HG03135 (cell line): ENCODE results near the gene CLIP4.

Source experiments
- ATAC-seq: cut with Tn5 transposase; IDR thresholded peaks from one replicate; pipeline ENCODE4 v1.9.1; 2021; ENCODE audit warnings: mild to moderate bottlenecking, moderate library complexity; ENCODE audit not compliant: unreplicated experiment

Gene CLIP4

DNA sequence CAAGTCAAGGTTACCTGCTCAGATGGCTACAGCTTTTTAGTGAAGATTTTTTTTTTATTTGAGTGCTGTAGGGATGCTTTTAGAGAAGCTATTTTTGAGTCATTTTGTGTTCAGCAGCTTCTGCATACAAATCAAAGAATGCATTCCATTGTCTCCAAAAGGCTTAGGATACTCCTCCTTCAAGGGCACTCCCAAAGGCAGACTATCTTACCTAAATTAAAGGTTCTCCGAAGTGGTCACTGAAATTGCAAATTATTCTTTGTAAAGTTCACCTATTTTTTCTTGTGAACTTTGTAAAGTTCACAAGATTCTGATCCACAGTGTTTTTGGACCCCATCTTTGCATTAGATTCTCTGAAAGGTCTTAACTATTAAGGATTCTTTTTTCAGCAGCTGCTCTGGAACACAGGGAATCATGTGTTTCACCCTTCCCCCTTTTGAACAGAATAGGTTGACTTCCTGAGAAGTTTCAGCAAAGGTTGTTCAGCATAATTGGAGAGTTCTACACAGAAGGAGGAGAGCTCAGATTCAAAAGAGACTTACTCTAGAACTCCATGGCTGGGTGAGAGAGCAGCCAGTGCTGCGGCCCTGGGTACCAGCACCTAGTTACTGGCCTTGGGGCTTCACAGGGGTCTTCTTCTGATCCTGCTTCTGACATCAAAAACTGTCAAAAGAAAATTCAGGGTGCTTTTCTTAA, 14.5 kb downstream of the CLIP4 start:
- no peak for ATAC-seq

- no peak for ATAC-seq
These were observed 15.1 kb downstream of the CLIP4 start for GRCh38 chr2:29130295-29130694.

GRCh38 chr2:29134933-29135332, 19.7 kb downstream of the CLIP4 start:
- no peak for ATAC-seq

- ATAC-seq = no peak
These were observed 23.9 kb downstream of the CLIP4 start for GRCh38 chr2:29139152-29139551.

DNA sequence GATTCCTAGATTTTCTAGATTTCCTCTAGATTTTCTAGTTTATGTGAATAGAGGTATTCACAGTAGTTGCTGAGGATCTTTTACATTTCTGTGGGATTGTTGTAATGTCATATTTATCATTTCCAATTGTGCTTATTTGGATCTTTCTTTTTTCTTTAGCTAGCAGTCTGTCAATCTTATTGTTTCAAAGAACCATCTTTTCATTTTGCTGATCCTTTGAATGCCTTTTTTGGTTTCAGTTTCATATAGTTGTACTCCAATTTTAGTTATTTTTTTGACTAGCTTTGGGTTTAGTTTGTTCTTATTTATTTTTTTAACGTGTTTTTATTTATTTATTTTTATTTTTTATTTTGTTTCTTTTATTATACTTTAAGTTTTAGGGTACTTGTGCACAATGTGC, 24.5 kb downstream of the CLIP4 start:
- no peak for ATAC-seq

DNA sequence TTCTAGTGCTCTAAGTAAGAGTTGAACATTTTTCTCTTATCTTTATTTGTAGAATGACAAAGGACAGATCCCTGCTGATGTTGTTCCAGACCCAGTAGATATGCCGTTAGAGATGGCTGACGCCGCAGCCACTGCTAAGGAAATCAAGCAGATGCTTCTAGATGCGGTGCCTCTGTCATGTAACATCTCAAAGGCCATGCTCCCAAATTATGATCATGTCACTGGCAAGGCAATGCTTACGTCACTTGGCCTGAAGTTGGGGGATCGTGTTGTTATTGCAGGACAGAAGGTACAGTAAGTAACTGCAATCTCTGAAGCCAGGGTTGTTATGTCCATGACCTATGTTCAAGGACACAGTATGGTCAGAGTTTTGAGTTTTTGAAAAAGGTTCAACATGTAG, 28.4 kb downstream of the CLIP4 start:
- no peak for ATAC-seq

DNA sequence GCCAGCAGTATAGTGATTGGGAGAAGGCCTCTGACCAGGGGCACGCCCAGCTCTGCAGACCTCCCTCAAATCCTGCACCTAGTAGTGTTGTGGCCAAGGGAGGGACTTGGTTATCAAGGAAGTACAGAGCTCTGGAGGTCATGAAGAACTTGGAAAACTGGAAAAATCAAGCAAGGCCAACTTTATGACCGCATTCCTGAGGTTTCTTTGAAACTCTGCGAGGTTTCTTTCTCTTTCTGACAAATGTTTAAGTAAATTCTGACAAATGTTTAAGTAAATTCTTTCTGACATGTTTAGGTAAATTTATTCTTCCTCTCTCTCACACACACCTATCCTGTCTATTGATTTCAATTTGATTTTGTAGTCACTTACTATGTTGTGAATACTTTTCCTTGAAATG, 31.0 kb downstream of the CLIP4 start:
- no peak for ATAC-seq

GRCh38 chr2:29147963-29148362, 32.7 kb downstream of the CLIP4 start:
- ATAC-seq = no peak

- no peak for ATAC-seq
These were observed 39.4 kb downstream of the CLIP4 start for GRCh38 chr2:29154610-29155009.

GRCh38 chr2:29155578-29155977, 40.4 kb downstream of the CLIP4 start:
- no peak for ATAC-seq

- ATAC-seq = no peak
These were observed 41.9 kb downstream of the CLIP4 start for GRCh38 chr2:29157131-29157530.

DNA sequence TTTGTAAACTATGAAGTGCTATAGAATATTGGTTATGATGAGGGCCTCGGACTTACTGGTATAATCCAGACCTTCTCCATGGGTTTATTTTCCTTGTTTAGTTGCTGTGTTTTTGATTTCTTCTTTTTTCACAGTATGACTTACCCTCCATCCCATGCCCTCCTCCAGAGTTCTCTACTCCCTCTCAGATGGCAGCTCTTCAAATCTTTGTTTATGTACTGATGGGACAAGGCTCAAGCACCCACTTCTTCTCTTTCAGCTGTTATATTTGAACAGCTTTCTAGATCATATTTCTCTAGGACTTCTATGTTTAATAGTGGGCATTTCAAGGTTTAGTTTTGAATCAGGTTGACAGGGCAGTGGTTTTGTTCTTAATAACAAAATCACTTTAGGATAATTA, 43.9 kb downstream of the CLIP4 start:
- ATAC-seq = no peak

DNA sequence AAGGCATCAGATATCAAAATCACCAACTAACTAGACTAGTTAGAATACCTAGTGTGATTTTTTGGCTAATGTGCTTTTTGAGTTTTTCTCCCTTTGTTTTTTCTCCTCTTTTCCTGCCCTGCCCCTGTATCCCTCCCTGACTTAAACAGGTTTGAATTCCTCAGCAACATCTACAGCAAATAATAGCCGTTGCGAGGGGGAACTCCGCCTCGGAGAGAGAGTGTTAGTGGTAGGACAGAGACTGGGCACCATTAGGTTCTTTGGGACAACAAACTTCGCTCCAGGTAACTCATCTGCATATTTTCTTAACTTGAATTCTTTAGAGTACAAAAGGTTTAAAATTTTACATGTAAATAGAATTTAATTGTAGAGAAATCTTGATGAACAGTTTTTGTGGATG, 45.0 kb downstream of the CLIP4 start:
- no peak for ATAC-seq

- no peak for ATAC-seq
These were observed 47.2 kb downstream of the CLIP4 start for GRCh38 chr2:29162204-29162928.

GRCh38 chr2:29164091-29164846, 49.1 kb downstream of the CLIP4 start:
- ATAC-seq = no peak

DNA sequence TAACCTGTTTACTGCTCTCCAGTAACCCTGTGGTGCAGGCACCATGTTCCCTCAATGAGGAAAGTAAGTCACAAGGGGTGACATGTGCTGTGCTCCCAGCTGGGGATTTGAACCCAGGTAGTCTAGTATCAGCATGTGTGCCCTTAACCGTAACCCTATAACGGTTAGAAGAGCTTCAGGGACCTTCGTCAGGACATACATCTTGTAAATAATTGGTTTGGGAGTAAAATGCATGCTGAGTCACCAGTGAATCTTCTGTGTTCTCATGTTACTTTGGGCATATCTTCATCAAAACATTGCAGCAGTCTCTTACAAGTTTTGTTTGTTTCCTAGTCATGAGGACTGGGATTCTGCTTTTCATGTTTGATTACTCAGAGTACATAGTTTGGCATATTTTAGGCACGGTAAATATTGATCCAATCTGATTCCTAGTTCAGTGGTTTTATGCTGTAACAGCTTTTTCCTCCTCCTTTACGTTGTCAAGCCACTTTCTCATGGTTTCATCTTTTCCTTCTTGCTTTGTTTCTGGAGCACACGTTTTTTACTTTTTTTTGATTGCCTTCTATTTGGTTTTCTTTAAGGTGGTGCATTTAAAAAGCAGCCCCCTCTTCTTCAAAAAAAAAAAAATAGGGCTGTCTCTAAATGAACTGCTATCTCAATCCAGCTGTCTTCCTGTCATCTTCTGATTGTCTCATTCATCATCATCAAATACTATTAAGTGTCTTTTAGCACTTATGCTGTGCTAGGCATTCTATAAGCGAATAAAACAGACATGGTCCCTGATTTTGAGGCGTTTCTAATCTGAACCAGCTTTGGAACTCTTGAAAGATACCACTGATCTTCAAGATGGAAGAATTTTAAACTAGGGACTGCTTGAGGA, 50.4 kb downstream of the CLIP4 start:
- ATAC-seq = no peak

DNA sequence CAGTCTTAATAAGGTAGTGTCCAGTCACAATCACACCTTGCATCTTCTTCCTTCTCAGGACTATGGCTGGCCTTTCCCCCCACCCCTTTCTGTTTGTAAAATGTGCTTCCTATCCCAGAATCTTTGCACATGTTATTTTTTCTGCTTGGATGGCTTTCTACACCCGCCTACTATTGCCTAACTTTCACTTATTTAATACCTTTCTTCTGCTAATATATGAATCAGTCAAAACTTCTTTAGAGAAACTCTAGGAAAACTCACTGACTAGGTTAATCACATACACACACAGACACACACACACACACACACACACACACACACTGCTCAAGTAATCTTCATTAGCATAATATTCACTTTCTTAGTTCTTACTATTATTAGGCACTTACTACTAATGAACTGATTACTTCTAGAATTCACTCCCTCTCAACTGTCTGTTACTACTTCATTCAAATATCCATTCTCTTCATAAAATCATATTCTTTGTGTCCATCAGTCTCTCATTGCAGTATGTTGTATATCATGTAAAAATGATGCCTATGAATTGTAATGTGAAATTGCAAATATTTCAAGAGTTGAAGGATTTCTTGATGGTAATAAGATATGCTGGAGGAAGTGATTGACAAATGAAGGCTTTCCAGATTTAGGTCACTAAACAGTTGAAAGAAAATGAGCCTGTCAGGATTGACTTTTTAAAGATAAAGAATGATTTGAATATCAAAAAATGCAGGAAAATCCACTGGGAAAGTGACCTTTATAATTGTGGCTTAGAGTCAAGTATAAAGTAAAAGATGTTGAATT, 51.2 kb downstream of the CLIP4 start:
- no peak for ATAC-seq

DNA sequence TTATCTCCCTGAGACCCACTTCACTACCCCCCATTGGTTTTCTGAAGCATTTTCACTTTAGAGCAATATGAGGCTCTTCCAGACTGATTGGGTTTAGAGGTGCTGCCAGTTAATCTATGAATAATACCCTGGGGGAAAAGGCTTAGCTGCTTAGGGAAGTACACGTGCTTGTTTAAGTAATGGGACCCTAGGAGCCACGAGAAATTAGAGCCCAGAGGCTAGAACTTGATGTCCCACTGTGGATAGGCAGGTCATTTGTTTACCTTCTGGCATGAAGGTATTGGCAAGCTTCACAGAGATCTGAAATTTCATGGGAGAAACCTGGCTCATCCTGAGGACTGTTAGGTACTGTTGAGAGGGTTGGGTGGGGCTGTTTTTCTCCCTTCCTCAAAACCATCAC, 59.7 kb downstream of the CLIP4 start:
- no peak for ATAC-seq

DNA sequence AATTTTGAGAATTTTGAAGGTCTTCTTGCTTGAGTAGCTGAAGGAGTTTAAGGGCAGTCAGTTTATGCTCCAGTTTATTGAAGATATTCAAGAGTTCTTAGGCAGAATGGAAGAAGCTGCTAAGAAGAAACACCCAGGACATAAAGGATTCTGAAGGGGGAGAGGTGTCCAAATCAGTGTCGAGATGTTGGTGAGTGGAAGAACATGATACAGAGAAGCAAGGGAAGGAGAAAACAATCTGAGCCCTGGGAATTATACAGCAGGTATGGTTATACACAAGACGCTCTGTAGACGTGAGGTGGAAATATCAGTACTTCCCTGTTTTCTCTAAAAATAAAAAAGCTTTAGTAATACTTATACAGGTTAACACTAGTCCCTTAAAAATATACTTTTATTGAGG, 60.1 kb downstream of the CLIP4 start:
- ATAC-seq = no peak

GRCh38 chr2:29182334-29182733, 67.1 kb downstream of the CLIP4 start:
- ATAC-seq = no peak
